ENCODE measurements around the gene DYNC1LI1.
A peak's percentile ranks its signal among the peaks of the same experiment; 100 is the strongest.
"Not testable (repeated sequence)": the region's sequence is repeated elsewhere in the genome, so short reads cannot be mapped to it uniquely, and the experiment has no call there.

The DYNC1LI1 gene

DNA sequence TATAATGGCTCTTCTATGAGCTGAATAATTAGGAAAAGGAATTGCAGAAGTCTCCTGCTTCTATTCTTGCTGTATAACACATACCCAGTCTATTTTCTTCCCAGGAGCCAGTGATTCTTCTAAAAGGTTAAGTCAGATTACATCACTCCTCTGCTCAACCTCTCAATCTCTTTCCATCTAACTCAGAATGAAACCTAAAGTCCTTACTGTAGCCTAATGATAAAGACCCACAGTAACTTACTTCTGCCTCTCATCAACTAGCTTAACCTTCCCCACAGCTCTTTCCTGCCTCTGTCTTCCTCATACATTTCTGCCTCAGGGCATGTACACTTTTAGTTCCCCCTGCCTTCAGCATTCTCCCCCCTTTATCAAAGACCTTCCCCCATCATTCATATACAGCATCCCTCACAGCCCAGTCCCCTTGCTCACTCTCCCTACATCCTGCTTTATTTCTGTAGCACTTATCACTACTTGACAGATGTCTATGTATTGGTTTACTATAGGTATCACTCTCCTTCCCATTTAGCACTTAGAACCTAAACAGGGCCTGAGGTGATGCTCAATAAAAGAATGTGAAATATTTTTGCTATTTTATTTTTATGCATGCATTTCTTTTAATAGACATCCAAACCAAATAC is 39.5 kb downstream of the DYNC1LI1 start:
- DNase-seq (ENCODE audit: low spot score) = no peak

DNA sequence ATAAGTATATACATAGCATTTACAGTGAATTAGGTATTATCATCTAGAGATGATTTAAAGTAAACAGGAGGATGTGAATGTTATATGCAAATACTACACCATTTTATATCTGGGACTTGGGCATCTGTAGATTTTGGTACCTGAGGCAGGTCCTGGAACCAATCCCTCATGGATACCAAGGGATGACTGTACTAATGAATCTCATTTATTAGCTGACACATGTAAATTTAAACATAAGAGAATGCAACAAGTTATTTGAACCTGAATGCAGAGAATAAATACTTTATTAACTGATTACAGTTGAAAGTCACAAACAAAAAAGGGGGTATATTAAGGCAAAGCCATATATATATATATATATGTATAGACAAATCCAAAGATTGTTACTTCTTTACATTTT is 44.9 kb downstream of the DYNC1LI1 start:
- no peak for DNase-seq (ENCODE audit: low spot score)

DNA sequence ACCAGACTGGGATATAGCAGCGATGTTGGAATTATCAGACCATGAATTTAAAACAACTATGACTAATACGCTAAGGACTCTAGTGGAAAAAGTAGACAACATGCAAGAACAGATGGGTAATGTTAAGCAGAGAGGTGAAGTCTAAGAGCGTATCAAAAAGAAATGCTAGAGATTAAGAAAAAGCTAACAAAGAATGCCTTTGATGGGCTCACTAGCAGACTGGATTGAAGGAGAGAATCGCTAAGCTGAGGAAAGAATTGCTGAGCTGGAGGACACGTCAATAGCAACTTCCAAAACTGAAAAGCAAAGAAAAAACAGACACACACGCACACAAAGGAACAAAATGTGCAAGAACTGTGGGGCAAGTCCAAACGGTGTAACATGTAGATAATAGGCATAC is 48.0 kb downstream of the DYNC1LI1 start:
- no peak for DNase-seq (ENCODE audit: low spot score)

DNA sequence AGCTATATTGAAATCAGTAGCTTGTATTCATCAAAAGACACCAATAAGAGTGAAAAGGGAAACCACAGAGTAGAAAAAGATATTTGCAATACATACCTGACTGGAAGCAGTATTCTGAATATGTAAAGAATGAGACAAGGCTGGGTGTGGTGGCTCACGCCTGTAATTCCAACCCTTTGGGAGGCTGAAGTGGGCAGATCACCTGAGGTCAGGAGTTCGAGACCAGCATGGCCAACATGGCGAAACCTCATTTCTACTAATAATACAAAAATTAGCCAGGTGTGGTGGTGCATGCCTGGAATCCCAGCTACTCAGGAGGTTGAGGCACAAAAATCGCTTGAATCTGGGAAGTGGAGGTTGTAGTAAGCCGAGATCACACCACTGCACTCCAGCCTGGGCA is 51.7 kb downstream of the DYNC1LI1 start:
- not testable (repeated sequence) for DNase-seq (ENCODE audit: low spot score)

DNA sequence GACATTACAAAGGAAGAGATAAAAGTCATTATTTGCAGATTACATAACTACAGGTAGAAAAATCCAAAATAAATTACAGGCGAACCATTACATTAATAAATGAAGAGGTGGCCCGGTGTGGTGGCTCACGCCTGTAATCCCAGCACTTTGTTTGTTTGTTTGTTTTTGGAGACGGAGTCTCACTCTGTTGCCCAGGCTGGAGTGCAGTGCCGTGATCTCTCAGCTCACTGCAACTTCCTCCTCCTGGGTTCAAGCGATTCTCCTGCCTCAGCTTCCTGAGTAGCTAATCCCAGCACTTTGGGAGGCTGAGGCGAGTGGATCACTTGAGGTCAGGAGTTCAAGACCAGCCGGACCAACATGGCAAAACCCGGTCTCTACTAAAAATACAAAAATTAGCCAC is 53.9 kb downstream of the DYNC1LI1 start:
- not testable (repeated sequence) for DNase-seq (ENCODE audit: low spot score)

DNA sequence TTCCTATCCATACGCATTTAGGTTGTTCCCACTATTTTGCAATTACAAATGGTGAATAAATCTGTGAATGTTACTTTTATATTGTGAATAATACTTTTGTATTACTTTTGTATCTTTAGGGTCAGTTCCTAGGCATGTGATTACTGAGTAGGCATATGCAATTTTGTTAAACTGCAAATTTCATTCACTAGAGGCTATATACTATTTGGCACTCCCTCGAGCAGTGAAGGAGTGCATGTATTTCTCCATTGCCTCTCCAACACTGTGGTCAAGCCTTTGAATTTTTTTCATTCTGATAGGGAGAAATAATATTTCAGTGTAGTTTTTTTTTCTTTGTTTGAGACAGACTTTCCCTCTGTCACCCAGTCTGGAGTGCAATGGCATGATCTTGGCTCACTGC is 59.7 kb downstream of the DYNC1LI1 start:
- DNase-seq (ENCODE audit: low spot score) = no peak

DNA sequence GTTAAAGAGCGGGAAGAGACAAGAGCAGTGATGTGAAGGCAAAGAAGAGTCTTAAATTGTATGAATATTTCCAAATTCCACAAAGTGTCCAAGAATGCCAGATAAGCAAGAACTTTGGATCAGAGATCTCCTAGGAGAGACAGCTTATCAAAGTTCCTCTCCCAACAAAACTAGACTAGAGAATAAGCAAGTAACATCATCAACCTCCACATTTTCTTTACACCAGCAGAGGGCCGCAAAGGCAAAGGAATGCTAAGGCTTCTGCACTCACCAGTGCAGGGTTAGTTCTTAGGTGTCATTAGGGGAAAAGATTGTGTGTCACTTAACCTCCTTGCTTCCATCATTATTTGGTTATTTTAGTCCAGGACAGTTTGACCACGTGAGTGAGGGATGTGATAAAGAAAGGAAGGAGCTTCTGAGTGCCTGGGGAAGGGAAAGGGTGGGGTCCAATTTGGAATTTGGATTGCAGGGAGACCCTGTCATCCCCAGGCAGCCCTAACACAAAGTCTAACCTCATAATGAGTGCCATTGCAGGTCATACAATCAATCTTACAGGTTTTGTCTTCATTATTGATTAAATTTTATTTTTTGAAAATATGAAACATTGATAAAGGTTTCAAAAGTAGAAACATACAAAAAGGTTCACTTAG is 60.5 kb downstream of the DYNC1LI1 start:
- peak; percentile 71 for DNase-seq (ENCODE audit: low spot score)

DNA sequence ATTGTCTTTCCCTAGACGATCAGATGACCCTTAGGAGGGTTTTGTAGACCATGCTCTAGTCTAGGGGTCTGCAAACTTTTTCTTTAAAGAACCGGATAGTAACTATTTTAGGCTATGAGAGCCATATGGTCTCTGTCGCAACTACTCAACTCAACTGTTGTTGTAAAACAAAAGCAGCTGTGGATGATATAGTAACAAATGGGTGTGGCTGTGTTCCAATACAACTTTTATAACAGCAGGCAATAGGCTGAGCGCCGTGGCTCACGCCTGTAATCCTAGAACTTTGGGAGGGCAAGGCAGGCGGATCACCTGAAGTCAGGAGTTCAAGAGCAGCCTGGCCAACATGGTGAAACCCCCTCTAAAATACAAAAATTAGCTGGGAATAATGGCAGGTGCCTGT is 61.9 kb downstream of the DYNC1LI1 start:
- DNase-seq (ENCODE audit: low spot score) = no peak

DNA sequence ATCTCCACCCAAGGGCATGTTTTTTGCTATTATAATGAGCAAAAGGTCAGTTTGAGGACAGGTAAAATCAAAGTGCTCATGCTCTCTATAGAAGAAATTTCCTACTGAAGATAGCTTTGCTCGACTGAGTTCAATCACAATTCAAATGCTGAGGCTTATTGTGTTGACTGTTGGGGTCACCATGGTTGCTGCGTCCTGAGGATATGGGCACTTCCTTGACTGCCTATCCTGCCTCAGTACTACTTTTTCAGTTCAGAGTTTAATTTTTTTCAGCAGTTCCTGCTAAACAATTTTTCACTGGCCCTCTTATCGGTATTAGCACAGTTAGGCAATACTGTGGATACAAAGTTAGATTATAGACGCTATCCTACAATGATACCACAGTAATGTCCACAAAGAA is 64.2 kb downstream of the DYNC1LI1 start:
- no peak for DNase-seq (ENCODE audit: low spot score)

DNA sequence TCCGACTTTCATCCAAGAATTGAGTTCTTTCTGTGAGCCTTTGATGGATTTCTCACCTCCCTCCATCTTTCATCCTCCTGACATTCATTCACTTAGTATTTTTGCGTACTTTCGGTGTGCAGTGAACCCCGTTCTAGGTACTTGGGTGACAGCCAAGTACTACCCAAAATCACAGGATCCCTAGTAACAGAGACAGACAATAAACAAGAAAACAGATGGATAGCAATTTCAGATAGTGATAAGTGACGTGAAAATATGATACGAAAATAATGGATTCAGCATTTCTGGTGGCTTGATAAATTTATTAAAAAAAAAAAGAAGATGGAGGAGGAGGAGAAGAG is 67.7 kb downstream of the DYNC1LI1 start:
- DNase-seq (ENCODE audit: low spot score) = no peak

DNA sequence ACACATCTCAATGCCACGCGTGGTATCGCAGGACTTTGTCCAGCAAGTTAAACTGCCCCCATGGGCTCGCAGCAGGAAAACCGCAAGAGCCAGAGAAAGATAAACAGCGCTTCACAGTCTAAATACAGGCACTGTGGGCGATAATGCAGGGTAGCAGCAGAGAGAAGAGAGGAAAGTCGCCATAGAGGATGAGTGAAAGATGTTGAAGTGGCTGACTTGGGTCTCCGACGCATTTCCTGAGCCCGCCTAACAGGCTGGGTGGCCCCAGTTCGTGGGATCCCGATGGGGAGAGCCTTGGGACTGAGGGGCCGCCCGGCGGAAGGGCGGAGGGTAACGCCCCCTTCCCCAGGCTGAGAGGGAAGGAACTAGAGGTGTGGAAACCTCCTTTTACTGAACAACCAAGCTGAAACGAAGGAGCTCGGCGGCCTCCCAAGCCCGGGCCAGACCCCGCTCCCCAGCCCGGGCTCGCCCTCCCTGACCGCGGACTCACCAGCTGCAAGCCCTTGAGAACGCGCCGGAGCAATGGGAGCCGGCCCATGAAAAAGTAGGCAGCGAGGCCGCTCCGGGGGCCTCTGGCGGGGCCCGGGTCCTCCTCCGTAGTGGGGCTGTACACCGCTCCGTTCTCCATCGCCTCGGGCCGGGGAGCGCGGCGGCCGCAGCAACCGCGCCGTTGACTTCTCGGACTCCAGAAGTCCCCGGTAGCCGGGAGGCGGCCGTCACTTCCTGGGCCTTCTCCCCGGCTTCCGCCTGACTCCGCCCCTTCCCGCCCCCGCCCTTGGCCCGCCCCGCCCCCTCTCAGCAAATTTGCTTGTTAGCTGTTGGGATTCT is 68.3 kb downstream of the DYNC1LI1 start, which contains the start of gene CMTM6:
CMTM6 (minus strand) TSS at position 735 of the 828 bp plus-strand sequence; CDS start at position 628, 107 bp downstream.
- DNase-seq (ENCODE audit: low spot score) = peak; percentile 94

DNA sequence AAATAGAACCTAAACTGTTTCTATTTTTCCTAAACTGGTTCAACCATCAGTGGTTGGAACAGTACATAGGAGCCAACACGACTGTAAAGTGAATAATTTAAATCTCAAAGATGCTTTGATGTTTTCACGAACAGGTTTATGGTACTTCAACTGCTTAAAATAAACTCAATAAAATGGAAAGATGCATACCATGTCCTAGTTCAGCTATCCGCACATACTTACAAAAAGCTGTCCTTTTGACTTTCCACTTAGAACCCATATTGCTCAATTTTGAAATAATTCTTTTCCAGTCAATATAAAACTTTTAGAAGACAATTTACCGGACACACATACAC is 68.9 kb downstream of the DYNC1LI1 start:
- DNase-seq (ENCODE audit: low spot score) = no peak

DNA sequence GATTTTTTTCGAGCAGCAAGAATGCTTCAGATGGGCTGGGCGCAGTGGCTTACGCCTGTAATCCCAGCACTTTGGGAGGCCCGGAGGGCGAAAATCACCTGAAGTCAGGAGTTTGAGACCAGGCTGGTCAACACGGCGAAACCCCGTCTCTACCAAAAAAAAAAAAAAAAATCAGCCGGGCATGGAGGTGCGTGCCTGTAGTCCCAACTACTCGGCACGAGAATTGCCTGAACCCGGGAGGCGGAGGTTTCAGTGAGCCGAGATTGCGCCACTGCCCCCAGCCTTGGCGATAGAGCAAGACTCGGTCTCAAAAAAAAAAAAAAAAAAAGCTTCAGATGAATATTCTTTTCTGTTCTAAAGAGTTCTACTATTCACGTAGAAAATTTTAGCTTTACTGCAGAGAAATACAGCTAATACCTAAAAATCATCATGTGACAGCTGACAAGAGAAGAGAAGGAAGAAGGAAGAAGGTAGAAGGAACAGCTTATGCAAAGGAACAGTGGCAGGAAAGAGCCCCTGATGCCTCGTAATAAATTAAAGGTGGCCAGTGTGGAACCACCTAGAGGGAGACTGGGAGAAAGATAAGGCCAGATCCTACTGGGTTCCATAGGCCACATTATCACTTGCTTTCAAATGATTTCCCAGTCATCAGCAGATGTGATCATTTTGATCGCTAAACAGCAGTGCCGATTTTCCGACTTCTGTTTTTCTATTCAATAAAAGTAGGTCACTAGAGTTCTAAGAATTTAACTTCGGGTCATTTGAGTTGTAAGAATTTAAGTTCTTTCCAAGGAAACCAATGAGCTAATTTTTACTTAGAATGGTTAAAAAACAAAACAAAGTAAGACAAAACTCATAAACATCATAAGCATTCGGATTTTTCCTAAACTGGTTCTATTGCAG is 69.5 kb downstream of the DYNC1LI1 start:
- DNase-seq (ENCODE audit: low spot score) = no peak

DNA sequence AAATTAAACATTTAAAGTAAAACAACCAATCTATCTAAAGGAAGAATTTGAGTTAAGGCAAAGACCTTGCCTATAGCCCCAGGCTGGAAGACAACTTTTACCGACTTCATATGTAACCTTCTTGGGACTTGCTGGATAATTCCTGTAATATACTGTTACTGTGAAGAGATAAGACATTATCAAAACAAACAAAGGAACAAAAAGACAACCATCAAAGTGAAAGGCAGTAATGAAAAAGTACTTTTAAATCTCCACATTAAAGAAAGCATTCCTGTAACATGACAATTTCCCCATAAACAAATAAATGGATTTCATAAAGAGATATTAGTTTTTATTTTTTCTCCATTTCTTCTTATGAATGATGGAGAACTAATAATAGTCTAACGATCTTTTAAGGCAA is 70.4 kb downstream of the DYNC1LI1 start:
- DNase-seq (ENCODE audit: low spot score) = no peak

DNA sequence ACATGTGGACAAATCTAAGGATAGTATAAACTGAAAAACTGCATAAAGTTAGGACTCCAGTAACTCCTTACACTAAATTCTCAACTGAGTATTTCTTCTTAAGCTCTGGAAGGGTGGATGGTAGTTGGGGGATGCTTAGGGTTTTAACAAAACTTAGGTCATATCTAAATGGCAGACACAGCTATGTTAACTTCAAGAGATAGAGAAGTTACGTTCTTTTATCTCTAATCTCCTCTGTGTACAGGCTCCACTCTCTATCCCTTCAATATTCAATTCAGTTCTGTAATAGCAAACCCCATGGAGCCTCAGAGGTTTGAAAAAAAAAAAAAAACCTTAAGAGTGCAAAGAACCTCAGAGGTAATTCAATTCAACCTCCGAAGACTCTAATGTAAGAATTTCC is 71.1 kb downstream of the DYNC1LI1 start:
- DNase-seq (ENCODE audit: low spot score) = no peak

DNA sequence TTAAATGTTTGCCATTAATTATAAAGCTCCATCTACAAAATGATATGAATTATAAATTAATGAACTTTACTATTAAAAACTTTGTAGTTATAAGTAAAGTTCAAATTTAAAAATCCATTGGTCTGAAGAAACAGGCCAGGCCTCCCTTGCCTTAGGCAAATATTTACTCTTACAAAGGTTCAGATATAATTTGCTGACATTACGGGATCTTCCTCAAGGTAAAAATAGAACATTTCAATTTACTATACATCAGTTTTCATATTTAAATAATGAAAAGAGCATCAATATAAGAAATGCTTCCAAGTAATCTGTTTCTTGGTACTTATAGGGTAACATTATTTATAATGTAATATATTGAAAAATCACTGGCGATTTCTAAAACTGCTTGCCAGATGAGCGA is 71.7 kb downstream of the DYNC1LI1 start:
- DNase-seq (ENCODE audit: low spot score) = no peak

DNA sequence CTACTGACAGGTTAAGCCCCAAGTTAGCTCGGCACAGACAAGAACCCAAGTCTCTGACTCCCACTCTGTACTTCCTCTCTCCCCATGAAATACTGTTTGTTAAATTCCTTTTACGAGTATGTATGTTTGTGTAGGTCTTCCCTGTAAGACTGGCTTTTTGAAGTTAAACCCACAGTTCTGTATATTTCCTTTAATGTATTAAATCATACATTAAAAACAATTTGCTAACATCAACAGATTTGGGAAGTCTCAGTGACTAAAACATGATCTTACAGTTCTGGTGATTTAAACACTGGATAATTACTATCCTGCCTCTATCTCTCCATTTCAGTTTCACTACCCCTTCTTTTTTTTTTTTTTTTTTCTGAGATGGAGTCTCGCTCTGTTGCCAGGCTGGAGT is 72.4 kb downstream of the DYNC1LI1 start:
- no peak for DNase-seq (ENCODE audit: low spot score)

DNA sequence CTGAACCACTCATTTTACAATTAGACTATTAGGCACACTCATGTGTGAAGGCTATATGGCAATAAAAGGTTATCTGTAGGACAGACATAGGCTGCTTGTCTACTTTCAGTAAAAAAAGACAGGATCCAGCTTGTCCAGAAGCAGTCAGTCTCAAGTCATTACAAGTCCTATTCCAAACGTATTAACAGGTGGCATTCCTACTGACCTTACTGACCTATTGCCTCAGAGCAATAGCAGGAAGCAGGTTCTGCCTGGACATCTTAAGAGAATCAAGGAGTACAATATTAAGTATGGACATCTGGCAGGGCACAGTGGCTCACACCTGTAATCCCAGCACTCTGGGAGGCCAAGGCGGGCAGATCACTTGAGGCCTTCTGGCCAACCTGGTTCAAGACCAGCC is 75.0 kb downstream of the DYNC1LI1 start:
- no peak for DNase-seq (ENCODE audit: low spot score)

DNA sequence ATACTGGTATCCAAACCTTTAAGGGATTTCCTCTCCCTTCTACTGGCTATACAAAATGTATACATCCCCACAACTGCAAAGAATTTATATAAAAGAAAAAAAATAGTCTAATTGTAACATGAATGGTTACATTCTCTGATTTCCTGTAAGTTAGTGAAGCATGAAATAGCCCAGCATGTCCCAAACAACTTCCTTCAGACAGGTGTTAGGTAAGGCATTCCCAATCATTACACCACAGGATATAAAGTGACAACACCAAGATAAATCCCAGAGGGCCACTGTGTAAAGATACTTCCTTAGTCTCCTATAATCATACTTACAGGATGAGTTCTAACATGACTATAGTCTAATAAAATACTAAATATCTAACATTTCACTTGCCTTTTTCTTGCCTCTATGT is 75.6 kb downstream of the DYNC1LI1 start:
- no peak for DNase-seq (ENCODE audit: low spot score)

DNA sequence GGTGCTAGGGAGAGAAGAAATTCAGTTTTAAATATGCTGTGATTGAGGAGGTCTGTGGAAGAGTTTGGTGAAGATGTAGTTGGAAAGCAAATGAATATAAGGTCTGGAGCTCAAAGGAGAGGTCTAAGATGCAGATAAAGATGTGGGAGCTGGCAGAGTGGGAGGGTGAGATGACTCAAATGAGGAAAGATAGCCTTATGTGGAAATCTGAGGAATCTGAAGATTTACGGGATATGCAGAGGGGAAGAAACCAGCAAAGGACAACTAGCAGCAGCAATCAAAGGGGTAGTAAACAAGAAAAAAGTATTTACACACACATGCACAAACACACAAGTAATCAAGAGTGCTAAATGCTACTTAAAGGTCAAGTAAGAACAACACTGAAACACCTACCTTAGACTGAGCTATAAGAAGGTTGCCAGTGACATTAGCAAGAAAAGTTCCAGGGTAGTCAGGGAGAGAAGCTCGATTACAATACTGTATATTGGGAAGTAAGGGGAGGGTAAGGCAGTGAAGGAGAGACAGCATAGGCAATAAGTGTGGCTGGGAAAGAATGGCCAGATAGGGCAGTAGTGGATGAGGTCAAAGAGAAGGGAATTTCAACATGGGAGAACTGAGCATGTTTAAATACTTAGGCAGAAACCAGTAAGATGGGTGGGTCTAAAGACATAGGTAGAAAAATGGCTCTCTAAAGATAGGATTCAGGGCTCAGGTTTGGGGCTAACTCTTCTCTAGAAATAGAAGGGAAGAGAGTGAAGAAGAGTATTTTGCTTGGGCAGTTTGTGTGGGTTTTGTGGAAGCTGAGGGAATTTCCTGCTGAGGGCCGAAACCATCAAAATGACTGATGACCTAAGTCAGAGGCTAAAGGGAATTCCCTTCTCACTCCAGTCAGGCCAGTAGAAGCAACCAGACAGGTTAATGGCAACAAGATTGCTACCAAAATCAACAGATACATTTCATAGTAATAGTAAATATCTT is 76.9 kb downstream of the DYNC1LI1 start:
- DNase-seq (ENCODE audit: low spot score) = no peak

Data from left forelimb (tissue), 1 donor.